ENCODE data around the gene ZNF774. TPM values are rescaled to one million over a fixed set of nuclear protein-coding genes. Genes with fewer than 3 reads are reported as not detected.
A peak's percentile ranks its signal among the peaks of the same experiment; 100 is the strongest.

Gene ZNF774
- total RNA-seq, 1 donor from 2014 or later: 3.3 TPM

DNA sequence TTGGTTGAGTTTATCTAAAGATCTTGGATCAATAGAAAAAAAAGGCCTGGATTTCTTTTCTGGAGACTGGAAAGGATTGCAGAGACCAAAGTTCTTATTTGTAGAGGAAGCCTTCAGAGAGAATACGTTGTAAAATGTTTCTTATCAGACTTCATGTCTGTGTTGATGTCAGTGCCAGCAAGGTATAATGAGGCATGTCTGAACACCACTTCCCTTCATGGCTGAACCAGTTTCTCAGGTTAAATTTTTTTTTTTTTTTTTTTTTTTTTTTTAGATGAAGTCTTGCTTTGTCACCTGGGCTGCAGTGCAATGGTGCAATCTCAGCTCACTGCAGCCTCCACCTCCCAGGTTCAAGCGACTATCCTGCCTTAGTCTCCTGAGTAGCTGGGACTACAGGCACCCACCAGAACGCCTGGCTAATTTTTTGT, 17.8 kb upstream of the ZNF774 start:
- H3K9ac ChIP-seq (ENCODE audit: low read length): no peak overlapping the region
- no peaks in the 10 kb centered on the region for H3K9me3 ChIP-seq (ENCODE audit: insufficient read depth, low read depth, low read length)
- no peaks in the 10 kb centered on the region for H3K36me3 ChIP-seq (ENCODE audit: insufficient read depth, low read length)
- TF ChIP-seq EZH2 (IDR thresholded peaks at IDR 0.05; ENCODE audit: insufficient read depth, low read length): no peak
- TF ChIP-seq, protein P1, sequence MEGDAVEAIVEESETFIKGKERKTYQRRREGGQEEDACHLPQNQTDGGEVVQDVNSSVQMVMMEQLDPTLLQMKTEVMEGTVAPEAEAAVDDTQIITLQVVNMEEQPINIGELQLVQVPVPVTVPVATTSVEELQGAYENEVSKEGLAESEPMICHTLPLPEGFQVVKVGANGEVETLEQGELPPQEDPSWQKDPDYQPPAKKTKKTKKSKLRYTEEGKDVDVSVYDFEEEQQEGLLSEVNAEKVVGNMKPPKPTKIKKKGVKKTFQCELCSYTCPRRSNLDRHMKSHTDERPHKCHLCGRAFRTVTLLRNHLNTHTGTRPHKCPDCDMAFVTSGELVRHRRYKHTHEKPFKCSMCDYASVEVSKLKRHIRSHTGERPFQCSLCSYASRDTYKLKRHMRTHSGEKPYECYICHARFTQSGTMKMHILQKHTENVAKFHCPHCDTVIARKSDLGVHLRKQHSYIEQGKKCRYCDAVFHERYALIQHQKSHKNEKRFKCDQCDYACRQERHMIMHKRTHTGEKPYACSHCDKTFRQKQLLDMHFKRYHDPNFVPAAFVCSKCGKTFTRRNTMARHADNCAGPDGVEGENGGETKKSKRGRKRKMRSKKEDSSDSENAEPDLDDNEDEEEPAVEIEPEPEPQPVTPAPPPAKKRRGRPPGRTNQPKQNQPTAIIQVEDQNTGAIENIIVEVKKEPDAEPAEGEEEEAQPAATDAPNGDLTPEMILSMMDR (IDR thresholded peaks at IDR 0.05; ENCODE audit: insufficient read depth, low read depth, low read length): no peak
- H3K27ac ChIP-seq (ENCODE audit: low read depth, low read length): no peak overlapping the region
- Mint-ChIP-seq H3K27ac (ENCODE audit: unreplicated experiment) (no peak overlapping the region), H3K4me3 (ENCODE audit: unreplicated experiment) (no peak overlapping the region), H3K4me1 (ENCODE audit: low read depth, unreplicated experiment) (peaks cover 8% of the 10 kb centered on the region), H3K36me3 (ENCODE audit: low read depth, unreplicated experiment) (no peaks in the 10 kb centered on the region), H3K9me3 (ENCODE audit: unreplicated experiment) (no peaks in the 10 kb centered on the region), H3K27me3 (ENCODE audit: low read depth, unreplicated experiment) (peaks cover 1% of the 10 kb centered on the region)
- DNase-seq (ENCODE audit: low read depth) (no peak), FAIRE-seq (no peak)
- H3K4me2 ChIP-seq (ENCODE audit: low read length): no peak overlapping the region
- peaks cover 9% of the 10 kb centered on the region for H3K4me1 ChIP-seq (ENCODE audit: insufficient read depth, low read length)
- H3K27me3 ChIP-seq (ENCODE audit: insufficient read depth, low read length): no peaks in the 10 kb centered on the region
- no peak overlapping the region for H3K4me3 ChIP-seq (ENCODE audit: insufficient read depth, low read depth, low read length)
- H2AFZ ChIP-seq (ENCODE audit: low read depth, low read length): no peak overlapping the region
- H4K20me1 ChIP-seq (ENCODE audit: insufficient read depth, low read length): no peaks in the 10 kb centered on the region
- H3K79me2 ChIP-seq (ENCODE audit: insufficient read depth, low read length): no peaks in the 10 kb centered on the region

- H3K9ac ChIP-seq (ENCODE audit: low read length): no peak overlapping the region
These were observed 15.4 kb upstream of the ZNF774 start for GRCh38 chr15:90336705-90337141.

GRCh38 chr15:90337256-90337655, 14.8 kb upstream of the ZNF774 start:
- H3K9ac ChIP-seq (ENCODE audit: low read length): no peak overlapping the region
- H3K4me3 Mint-ChIP-seq (ENCODE audit: unreplicated experiment): no peak overlapping the region
- H3K27ac ChIP-seq (ENCODE audit: low read depth, low read length): peak overlapping the region; percentile 6
- no peaks in the 10 kb centered on the region for H3K27me3 ChIP-seq (ENCODE audit: insufficient read depth, low read length)
- no peaks in the 10 kb centered on the region for H3K9me3 ChIP-seq (ENCODE audit: insufficient read depth, low read depth, low read length)
- DNase-seq (ENCODE audit: low read depth) (no peak), FAIRE-seq (no peak)
- H3K27me3 Mint-ChIP-seq (ENCODE audit: low read depth, unreplicated experiment): no peaks in the 10 kb centered on the region
- no peak overlapping the region for H3K27ac Mint-ChIP-seq (ENCODE audit: unreplicated experiment)
- H3K9me3 Mint-ChIP-seq (ENCODE audit: unreplicated experiment): no peaks in the 10 kb centered on the region
- H3K36me3 Mint-ChIP-seq (ENCODE audit: low read depth, unreplicated experiment): no peaks in the 10 kb centered on the region
- no peaks in the 10 kb centered on the region for H3K36me3 ChIP-seq (ENCODE audit: insufficient read depth, low read length)
- H3K4me1 ChIP-seq (ENCODE audit: insufficient read depth, low read length): peaks cover 9% of the 10 kb centered on the region
- H3K79me2 ChIP-seq (ENCODE audit: insufficient read depth, low read length): no peaks in the 10 kb centered on the region
- H3K4me3 ChIP-seq (ENCODE audit: insufficient read depth, low read depth, low read length): no peak overlapping the region
- H4K20me1 ChIP-seq (ENCODE audit: insufficient read depth, low read length): no peaks in the 10 kb centered on the region
- H3K4me2 ChIP-seq (ENCODE audit: low read length): peak overlapping the region; percentile 49
- peaks cover 8% of the 10 kb centered on the region for H3K4me1 Mint-ChIP-seq (ENCODE audit: low read depth, unreplicated experiment)
- peak overlapping the region; percentile 19 for H2AFZ ChIP-seq (ENCODE audit: low read depth, low read length)
- no peak for TF ChIP-seq EZH2 (IDR thresholded peaks at IDR 0.05; ENCODE audit: insufficient read depth, low read length)
- TF ChIP-seq, protein P1 (IDR thresholded peaks at IDR 0.05; ENCODE audit: insufficient read depth, low read depth, low read length): no peak

More at GRCh38 chr15:90336705-90337141, 15.4 kb upstream of the ZNF774 start:
- Mint-ChIP-seq H3K27ac (ENCODE audit: unreplicated experiment) (no peak overlapping the region), H3K4me1 (ENCODE audit: low read depth, unreplicated experiment) (peaks cover 8% of the 10 kb centered on the region), H3K4me3 (ENCODE audit: unreplicated experiment) (no peak overlapping the region), H3K36me3 (ENCODE audit: low read depth, unreplicated experiment) (no peaks in the 10 kb centered on the region), H3K9me3 (ENCODE audit: unreplicated experiment) (no peaks in the 10 kb centered on the region), H3K27me3 (ENCODE audit: low read depth, unreplicated experiment) (no peaks in the 10 kb centered on the region)
- Histone ChIP-seq H3K36me3 (ENCODE audit: insufficient read depth, low read length) (no peaks in the 10 kb centered on the region), H4K20me1 (ENCODE audit: insufficient read depth, low read length) (no peaks in the 10 kb centered on the region), H2AFZ (ENCODE audit: low read depth, low read length) (peak overlapping the region; percentile 28), H3K27ac (ENCODE audit: low read depth, low read length) (peak overlapping the region; percentile 6), H3K27me3 (ENCODE audit: insufficient read depth, low read length) (no peaks in the 10 kb centered on the region), H3K79me2 (ENCODE audit: insufficient read depth, low read length) (no peaks in the 10 kb centered on the region), H3K4me1 (ENCODE audit: insufficient read depth, low read length) (peaks cover 9% of the 10 kb centered on the region), H3K4me3 (ENCODE audit: insufficient read depth, low read depth, low read length) (no peak overlapping the region), H3K4me2 (ENCODE audit: low read length) (peak overlapping the region; percentile 49), H3K9me3 (ENCODE audit: insufficient read depth, low read depth, low read length) (no peaks in the 10 kb centered on the region)
- peak; percentile 68 for FAIRE-seq
- peak; percentile 68 for DNase-seq (ENCODE audit: low read depth)
- TF ChIP-seq, protein P1 (IDR thresholded peaks at IDR 0.05; ENCODE audit: insufficient read depth, low read depth, low read length): no peak
- no peak for TF ChIP-seq EZH2 (IDR thresholded peaks at IDR 0.05; ENCODE audit: insufficient read depth, low read length)

Measured in astrocyte (in vitro differentiated cells and primary cell).